ENCODE measurements around the gene RALGDS.

GRCh38 chr9:133101356-133102189 lies 19.5 kb downstream of the RALGDS start:
- TF ChIP-seq CTCF (optimal IDR thresholded peaks at IDR 0.05 in 1 of 3, IDR thresholded peaks at IDR 0.05 in 1 of 3, conservative IDR thresholded peaks at IDR 0.05 in 1 of 3; ENCODE audit: extremely low read depth in 1 of 3, insufficient read depth in 2 of 3, low read length in 3 of 3) (no peak), EZH2 (IDR thresholded peaks at IDR 0.05; ENCODE audit: low read length) (no peak)
